Muscle of leg (tissue), 11 donors: ENCODE results near the gene SIDT2. TPM values are rescaled to one million over a fixed set of nuclear protein-coding genes. Genes with fewer than 3 reads are reported as not detected.

ENCODE experiments used
- DNase-seq: peaks from one replicate; pipeline ENCODE4 v3.0.0; 2013
- H3K27ac ChIP-seq: one replicate; pipeline ENCODE4 v1.5.1; 2013; ENCODE audit warnings: mild to moderate bottlenecking, low read length, control low read depth
- H3K27me3 ChIP-seq: one replicate; pipeline ENCODE4 v1.6.1; 2013; ENCODE audit warnings: low read length; ENCODE audit not compliant: control insufficient read depth, insufficient read depth
- H3K36me3 ChIP-seq: one replicate; pipeline ENCODE4 v1.6.1; 2013; ENCODE audit warnings: low read length; ENCODE audit not compliant: control insufficient read depth, insufficient read depth
- H3K4me1 ChIP-seq: one replicate; pipeline ENCODE4 v1.6.1; 2013; ENCODE audit warnings: low read length; ENCODE audit not compliant: control insufficient read depth, insufficient read depth
- H3K4me3 ChIP-seq: one replicate; pipeline ENCODE4 v1.5.1; 2013; ENCODE audit warnings: low read length, control low read depth
- H3K9me3 ChIP-seq: replicated peaks from 2 replicates; pipeline ENCODE4 v1.6.1; 2013; ENCODE audit warnings: low read depth, low read length; ENCODE audit not compliant: control insufficient read depth
- WGBS: methylation state at CpG from one replicate; pipeline ENCODE4 v1.1.5; 2013; ENCODE audit warnings: missing lambda C conversion rate; ENCODE audit not compliant: insufficient coverage; 5-methylcytosine and 5-hydroxymethylcytosine counted together
- polyA plus RNA-seq, 8 donors: library from polyadenylated mRNA; unstranded; fragments of 120-200 nt; gene quantifications; one replicate each; pipeline versions ENCODE4 v1.2.1 to v1.2.3, GENCODE V29; 2013; ENCODE audit warnings: inconsistent platforms in 1 of 8, low replicate concordance in 1 of 8; ENCODE audit not compliant: insufficient read length in 8 of 8, insufficient read depth in 1 of 8
- total RNA-seq: library from RNA; stranded (reverse); fragments of 120-200 nt; gene quantifications from one replicate; pipeline ENCODE4 v1.2.4, GENCODE V29; 2013

The SIDT2 gene
- total and polyA plus RNA-seq, 9 donors: 14.8 to 39.3 (median 27.8) TPM

GRCh38 chr11:117187428-117187798 is 8.9 kb downstream of the SIDT2 start:
- WGBS: 72% methylated on average over 4 of the region's 13 CpGs
- H3K4me1 ChIP-seq: no peaks in the 10 kb centered on the region
- H3K4me3 ChIP-seq: no peak overlapping the region
- H3K27me3 ChIP-seq: no peaks in the 10 kb centered on the region
- H3K36me3 ChIP-seq: peaks cover 75% of the 10 kb centered on the region
- DNase-seq: no peak
- no peak overlapping the region for H3K27ac ChIP-seq
- no peaks in the 10 kb centered on the region for H3K9me3 ChIP-seq

DNA sequence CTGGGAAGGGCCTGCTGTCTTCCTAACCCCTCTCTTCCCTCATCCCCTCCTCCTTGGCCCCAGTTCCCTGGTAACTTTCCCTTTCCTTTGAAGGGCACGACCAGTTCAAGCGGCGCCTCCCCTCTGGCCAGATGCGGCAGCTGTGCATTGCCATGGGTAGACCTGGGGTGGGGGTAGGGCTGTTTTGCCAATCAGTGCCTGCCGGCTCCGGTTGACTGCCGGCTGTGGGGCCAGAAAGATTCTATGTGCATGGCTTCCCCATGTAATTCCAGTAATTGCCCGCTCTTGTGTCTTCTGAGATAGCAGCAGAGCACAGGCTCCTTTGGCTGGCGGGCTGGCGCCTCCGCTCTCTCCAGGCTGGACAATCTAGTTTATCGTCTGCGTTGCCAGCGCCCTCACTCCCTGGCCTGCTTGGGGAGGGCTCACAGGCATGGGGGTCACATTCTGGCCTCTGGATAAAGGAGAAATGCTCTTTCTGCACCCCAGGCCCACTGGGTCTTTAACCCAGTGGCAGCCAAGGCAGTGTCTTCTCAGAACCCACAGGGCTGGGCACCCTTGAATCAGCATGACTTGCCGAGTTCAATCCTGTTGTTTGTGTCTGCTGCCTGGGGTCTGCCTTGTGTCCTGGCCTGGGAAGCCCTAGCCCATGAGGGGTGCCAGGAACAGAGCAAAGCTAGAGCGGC is 9.4 kb downstream of the SIDT2 start:
- Histone ChIP-seq H3K4me3 (no peak overlapping the region), H3K27me3 (no peaks in the 10 kb centered on the region), H3K36me3 (peaks cover 77% of the 10 kb centered on the region), H3K4me1 (no peaks in the 10 kb centered on the region), H3K9me3 (no peaks in the 10 kb centered on the region), H3K27ac (no peak overlapping the region)
- peak; percentile 3 for DNase-seq
- 90% methylated on average over 12 of the region's 16 CpGs for WGBS

- Histone ChIP-seq H3K27ac (no peak overlapping the region), H3K4me1 (no peaks in the 10 kb centered on the region), H3K27me3 (no peaks in the 10 kb centered on the region), H3K4me3 (no peak overlapping the region), H3K36me3 (peaks cover 84% of the 10 kb centered on the region), H3K9me3 (no peaks in the 10 kb centered on the region)
- 80% methylated on average over 16 of the region's 20 CpGs for WGBS
- DNase-seq: peak; percentile 21
These were observed 10.1 kb downstream of the SIDT2 start for GRCh38 chr11:117188620-117189081.

DNA sequence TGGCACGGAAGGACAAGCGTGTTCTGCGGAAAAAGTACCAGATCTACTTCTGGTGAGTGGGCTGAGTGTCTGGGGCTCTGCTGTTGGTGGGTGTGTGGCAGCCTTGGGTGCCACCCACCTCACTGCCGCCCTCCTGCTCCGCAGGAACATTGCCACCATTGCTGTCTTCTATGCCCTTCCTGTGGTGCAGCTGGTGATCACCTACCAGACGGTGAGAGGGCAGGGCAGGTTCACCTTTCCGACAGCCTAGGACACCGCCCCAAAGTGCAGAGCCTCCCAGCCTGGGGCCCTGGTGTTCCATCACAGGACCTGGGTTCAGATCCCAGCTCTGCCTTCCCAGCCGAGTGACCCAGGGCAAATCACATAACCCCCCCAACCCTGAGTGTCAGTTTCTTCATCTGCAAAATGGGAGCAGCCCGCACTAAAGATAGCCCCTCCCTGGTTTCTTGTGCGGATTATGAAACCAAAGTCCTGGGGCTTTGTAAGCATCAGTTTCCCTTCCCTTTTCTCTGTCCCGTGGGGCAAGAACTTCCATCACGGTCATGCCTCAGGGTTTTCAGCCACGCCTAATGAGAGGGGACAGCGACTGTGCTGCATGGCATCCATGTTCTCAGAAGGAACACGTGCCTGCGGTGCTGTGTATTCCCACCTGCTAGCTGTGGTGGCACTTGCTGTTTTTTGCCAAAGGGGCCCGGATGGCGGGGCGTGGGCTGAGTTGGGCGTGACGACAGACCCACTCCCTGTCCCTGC is 10.8 kb downstream of the SIDT2 start:
- 94% methylated on average over 17 of the region's 22 CpGs for WGBS
- Histone ChIP-seq H3K4me3 (no peak overlapping the region), H3K27ac (no peak overlapping the region), H3K4me1 (peaks cover 5% of the 10 kb centered on the region), H3K27me3 (no peaks in the 10 kb centered on the region), H3K36me3 (peaks cover 83% of the 10 kb centered on the region), H3K9me3 (no peaks in the 10 kb centered on the region)
- DNase-seq: peak; percentile 72

DNA sequence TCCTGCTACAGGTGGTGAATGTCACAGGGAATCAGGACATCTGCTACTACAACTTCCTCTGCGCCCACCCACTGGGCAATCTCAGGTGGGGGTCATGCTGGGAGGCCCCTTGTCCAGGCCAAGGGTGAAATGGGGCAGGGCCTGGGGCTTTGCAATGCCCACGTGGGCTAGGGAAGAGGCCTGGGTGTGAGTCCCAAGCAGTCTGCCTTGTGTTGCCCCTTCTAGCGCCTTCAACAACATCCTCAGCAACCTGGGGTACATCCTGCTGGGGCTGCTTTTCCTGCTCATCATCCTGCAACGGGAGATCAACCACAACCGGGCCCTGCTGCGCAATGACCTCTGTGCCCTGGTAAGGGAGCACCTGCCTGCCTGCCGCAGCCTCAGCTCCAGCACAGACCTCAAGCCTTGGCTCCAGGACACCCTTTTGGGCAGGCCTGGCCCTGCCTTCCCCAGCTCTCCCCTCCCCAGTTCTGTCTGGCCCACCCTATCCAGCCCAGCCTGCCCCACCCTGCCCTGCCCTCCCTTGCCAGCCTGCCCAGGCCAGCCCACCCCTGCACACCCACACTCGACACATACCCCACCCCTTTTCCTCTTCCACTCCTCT is 11.5 kb downstream of the SIDT2 start:
- 74% methylated on average over 7 of the region's 8 CpGs for WGBS
- Histone ChIP-seq H3K27ac (no peak overlapping the region), H3K9me3 (no peaks in the 10 kb centered on the region), H3K27me3 (no peaks in the 10 kb centered on the region), H3K4me1 (peaks cover 5% of the 10 kb centered on the region), H3K4me3 (no peak overlapping the region), H3K36me3 (peaks cover 82% of the 10 kb centered on the region)
- DNase-seq: no peak

DNA sequence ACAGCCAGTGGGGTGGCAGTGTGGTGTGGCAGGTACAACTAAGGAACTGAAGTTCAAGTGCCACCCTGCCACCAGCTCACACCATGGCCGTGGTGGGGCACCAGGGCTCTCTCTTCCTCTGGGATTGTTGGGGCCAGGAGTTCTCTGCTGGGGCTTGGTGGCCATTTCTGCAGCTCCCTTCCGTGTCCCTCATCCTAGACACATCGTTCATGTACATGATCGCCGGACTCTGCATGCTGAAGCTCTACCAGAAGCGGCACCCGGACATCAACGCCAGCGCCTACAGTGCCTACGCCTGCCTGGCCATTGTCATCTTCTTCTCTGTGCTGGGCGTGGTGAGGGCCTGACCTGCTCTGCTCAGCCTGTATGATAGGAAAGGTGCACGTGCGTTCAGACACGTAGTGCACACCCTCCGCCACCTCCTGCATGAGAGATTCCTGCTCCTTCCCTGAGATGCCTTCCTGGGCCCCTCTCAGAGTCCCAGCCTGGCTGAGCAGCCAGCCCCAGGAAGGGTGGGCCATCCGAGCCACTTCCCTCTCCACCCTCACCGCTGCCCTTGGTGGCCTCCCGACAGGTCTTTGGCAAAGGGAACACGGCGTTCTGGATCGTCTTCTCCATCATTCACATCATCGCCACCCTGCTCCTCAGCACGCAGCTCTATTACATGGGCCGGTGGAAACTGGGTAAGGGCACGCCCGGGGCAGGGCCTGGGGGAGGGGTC is 13.3 kb downstream of the SIDT2 start:
- DNase-seq: no peak
- H3K27me3 ChIP-seq: no peaks in the 10 kb centered on the region
- WGBS: 93% methylated on average over 18 of the region's 26 CpGs
- H3K36me3 ChIP-seq: peaks cover 86% of the 10 kb centered on the region
- H3K9me3 ChIP-seq: no peaks in the 10 kb centered on the region
- H3K4me1 ChIP-seq: peaks cover 5% of the 10 kb centered on the region
- H3K27ac ChIP-seq: no peak overlapping the region
- H3K4me3 ChIP-seq: no peak overlapping the region

DNA sequence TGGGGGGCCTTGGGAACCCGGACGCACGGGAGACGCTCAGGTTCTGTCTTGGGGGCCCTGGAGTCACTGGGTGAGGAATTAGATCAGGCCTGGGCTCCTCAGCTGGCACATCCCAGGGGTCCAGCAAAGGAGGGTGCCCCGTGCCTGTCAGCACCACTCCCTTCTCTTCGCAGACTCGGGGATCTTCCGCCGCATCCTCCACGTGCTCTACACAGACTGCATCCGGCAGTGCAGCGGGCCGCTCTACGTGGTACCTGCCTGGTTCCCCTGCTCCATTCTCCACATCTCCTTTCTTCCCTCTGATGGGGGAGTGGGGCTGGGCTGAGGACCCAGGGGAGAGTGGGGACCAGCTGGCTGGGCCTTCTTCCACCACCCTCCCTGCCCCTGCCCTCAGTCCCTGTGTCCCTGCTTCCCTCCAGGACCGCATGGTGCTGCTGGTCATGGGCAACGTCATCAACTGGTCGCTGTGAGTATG is 13.9 kb downstream of the SIDT2 start:
- DNase-seq: no peak
- no peaks in the 10 kb centered on the region for H3K27me3 ChIP-seq
- H3K4me1 ChIP-seq: peaks cover 5% of the 10 kb centered on the region
- no peaks in the 10 kb centered on the region for H3K9me3 ChIP-seq
- H3K4me3 ChIP-seq: no peak overlapping the region
- peaks cover 85% of the 10 kb centered on the region for H3K36me3 ChIP-seq
- 89% methylated on average over 7 of the region's 17 CpGs for WGBS
- no peak overlapping the region for H3K27ac ChIP-seq

DNA sequence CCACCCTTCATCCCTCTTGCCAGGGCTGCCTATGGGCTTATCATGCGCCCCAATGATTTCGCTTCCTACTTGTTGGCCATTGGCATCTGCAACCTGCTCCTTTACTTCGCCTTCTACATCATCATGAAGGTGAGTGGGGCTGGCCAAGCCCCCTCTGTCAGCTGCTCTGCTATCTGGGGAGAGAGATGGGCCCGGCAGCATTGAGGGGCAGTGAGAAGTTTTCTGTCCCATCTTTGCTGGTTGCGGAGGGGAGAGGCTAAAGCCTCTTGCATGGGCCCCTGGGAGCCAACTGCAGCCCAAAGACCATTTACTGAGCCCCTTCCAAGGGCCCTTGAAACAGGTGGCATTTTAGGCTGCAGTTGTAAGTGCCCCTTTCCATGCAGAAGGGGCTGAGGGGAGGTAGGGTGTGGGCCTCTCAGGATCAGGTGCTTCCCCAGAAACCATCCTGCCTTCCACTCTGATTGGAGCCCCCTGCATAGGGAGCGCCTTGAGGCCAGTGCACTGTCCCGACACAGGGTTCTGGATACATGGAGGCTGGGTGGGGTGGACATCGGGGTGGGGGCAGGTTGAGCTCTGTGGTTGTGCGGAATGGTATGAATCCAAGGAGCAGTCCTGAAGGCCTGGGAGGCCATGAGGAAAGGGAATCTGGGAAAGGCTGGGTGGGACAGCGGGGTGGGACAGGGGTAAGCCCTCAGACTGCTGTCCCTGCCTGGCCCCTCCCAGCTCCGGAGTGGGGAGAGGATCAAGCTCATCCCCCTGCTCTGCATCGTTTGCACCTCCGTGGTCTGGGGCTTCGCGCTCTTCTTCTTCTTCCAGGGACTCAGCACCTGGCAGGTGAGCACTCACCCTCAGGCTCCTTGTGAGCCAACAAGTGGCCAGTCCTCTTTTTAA is 14.8 kb downstream of the SIDT2 start:
- no peaks in the 10 kb centered on the region for H3K27me3 ChIP-seq
- WGBS: 94% methylated on average over 10 of the region's 15 CpGs
- no peaks in the 10 kb centered on the region for H3K9me3 ChIP-seq
- no peak overlapping the region for H3K4me3 ChIP-seq
- peaks cover 13% of the 10 kb centered on the region for H3K4me1 ChIP-seq
- peaks cover 77% of the 10 kb centered on the region for H3K36me3 ChIP-seq
- DNase-seq: no peak
- H3K27ac ChIP-seq: no peak overlapping the region

DNA sequence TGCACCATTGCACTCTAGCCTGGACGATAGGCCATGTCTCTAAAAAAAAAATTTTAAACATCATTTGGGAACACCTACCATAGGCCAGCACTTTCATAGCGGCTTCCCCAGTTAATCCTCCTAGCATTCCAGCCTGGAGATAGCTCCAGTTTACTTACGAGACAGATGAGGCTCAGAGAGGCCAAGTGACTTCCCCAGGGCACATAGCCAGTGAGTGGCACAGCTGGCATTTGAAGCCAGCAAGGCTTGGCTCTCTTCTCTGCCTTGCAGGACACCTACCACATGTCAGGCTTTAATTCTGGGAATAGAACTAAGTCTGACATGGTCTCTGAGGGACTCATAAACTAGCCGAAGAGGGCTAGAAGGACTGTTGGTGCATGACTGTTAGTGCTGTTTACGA is 15.7 kb downstream of the SIDT2 start:
- H3K4me1 ChIP-seq: peaks cover 22% of the 10 kb centered on the region
- H3K9me3 ChIP-seq: no peaks in the 10 kb centered on the region
- 71% methylated on average over 5 of the region's 5 CpGs for WGBS
- no peak overlapping the region for H3K27ac ChIP-seq
- no peak for DNase-seq
- H3K4me3 ChIP-seq: no peak overlapping the region
- H3K36me3 ChIP-seq: peaks cover 69% of the 10 kb centered on the region
- H3K27me3 ChIP-seq: no peaks in the 10 kb centered on the region
